Muscle layer of duodenum (tissue), 2 donors: ENCODE data around the gene RBP3.

Experiments used
- H3K27ac ChIP-seq: one replicate; pipeline ENCODE4 v1.7.0; 2013; ENCODE audit warnings: mild to moderate bottlenecking, low read length
- H3K27me3 ChIP-seq: one replicate; pipeline ENCODE4 v1.7.0; 2013; ENCODE audit warnings: low read depth, mild to moderate bottlenecking, control low read depth, low read length
- H3K36me3 ChIP-seq, 2 donors: one replicate each; pipeline ENCODE4 v1.7.0; 2013; ENCODE audit warnings: low read length in 2 of 2, control low read depth in 1 of 2, mild to moderate bottlenecking in 1 of 2; ENCODE audit not compliant: insufficient read depth in 2 of 2, control insufficient read depth in 1 of 2
- H3K4me1 ChIP-seq, 2 donors: one replicate each; pipeline ENCODE4 v1.7.0; 2013; ENCODE audit warnings: low read length in 2 of 2, mild to moderate bottlenecking in 2 of 2, control low read depth in 1 of 2, moderate library complexity in 1 of 2; ENCODE audit not compliant: insufficient read depth in 2 of 2, control insufficient read depth in 1 of 2
- H3K4me3 ChIP-seq, 2 donors: one replicate each; pipeline ENCODE4 v1.7.0; 2013; ENCODE audit warnings: low read length in 2 of 2, low read depth in 1 of 2, mild to moderate bottlenecking in 1 of 2
- H3K9me3 ChIP-seq, 2 donors: one replicate each; pipeline ENCODE4 v1.7.0; 2013; ENCODE audit warnings: low read length in 2 of 2, control low read depth in 1 of 2, mild to moderate bottlenecking in 1 of 2; ENCODE audit not compliant: control insufficient read depth in 1 of 2
- donor health status: healthy.

The RBP3 gene

DNA sequence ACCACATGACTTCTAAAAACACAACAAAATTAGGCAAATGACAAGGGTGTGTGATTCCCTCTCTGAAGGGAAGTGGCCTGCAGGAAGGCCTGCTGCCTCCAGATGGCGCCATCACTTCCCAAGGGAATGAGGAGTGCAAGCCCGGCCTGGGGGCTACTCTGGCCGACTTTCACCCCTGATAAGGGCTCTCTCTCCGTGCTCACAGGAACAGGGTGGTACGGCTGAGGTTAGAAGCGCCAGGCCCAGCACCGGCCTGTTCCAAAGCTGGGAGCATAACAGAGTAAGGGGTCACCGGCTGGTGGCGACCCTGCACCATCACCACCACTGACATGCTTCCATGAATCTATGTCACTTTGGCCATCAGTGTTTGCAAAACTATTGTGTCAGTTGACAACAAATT lies 13.1 kb downstream of the RBP3 start:
- Histone ChIP-seq H3K4me1 (no peaks in the 10 kb centered on the region), H3K36me3 (no peaks in the 10 kb centered on the region), H3K9me3 (no peaks in the 10 kb centered on the region), H3K27me3 (no peaks in the 10 kb centered on the region), H3K4me3 (no peak overlapping the region), H3K27ac (no peak overlapping the region)

DNA sequence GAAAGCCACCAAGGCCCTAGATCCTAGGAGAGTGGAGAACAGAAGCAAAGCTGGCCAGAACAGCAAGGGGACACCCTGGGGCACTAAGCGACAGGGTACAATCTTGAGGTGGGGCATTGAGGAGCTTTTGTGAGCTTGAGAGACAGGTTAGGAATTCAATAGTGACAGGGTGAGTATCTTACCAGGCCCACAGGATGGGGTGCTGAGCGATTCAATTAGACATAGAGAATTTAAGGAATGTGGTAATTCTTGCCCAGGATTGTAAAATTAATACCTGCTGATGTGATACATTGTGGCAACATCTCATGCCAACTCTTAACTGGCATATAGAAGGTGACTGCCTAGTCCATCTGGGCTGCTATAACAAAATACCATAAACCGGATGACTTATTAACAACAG lies 14.0 kb downstream of the RBP3 start:
- no peaks in the 10 kb centered on the region for H3K9me3 ChIP-seq
- H3K36me3 ChIP-seq: no peaks in the 10 kb centered on the region
- H3K27me3 ChIP-seq: no peaks in the 10 kb centered on the region
- no peak overlapping the region for H3K27ac ChIP-seq
- H3K4me1 ChIP-seq: no peaks in the 10 kb centered on the region
- no peak overlapping the region for H3K4me3 ChIP-seq

DNA sequence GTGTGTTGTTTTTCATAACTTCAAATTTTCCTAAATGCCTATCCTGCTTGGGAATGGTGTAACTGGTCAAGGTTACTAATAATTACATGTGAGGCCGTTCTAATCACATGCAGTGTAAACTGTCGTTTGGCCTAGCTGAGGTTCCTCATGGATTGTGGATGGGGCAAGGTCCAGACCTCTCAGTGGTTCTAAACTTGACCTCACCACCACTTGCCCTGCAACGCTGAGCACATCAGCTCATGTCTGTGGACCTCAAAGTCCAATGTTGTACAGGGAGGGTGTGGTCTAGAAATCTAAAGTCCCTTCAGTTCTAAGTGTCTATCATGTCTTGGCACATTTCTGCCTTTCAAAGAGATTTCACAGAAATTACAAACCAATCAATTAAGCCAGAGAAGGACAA lies 15.6 kb downstream of the RBP3 start:
- no peak overlapping the region for H3K4me3 ChIP-seq
- H3K4me1 ChIP-seq: no peaks in the 10 kb centered on the region
- H3K27ac ChIP-seq: no peak overlapping the region
- no peaks in the 10 kb centered on the region for H3K9me3 ChIP-seq
- no peaks in the 10 kb centered on the region for H3K27me3 ChIP-seq
- no peaks in the 10 kb centered on the region for H3K36me3 ChIP-seq

- no peak overlapping the region for H3K27ac ChIP-seq
- no peaks in the 10 kb centered on the region for H3K9me3 ChIP-seq
- H3K27me3 ChIP-seq: no peaks in the 10 kb centered on the region
- H3K4me3 ChIP-seq: no peak overlapping the region
- no peaks in the 10 kb centered on the region for H3K36me3 ChIP-seq
- no peaks in the 10 kb centered on the region for H3K4me1 ChIP-seq
These were observed 16.2 kb downstream of the RBP3 start for GRCh38 chr10:47364366-47364765.

DNA sequence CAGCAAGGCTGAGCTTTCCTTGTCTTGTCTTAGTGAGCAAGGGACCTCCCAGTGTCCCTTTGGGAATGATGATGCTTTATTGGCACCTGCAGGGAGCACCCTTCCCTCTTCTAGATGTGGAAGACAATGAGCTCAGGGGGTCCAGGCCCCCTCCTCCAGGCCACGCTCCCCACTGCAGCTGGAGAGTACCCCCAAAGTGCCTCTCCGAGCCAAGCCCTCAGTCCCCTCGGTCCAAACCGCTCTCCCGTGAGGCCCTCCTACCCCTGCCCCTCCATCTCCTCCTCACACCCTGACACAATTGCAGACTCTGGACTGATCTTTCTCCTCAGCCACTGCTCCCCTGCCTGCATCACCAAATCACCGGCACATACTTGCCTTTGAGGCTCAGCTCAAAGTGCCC lies 16.7 kb downstream of the RBP3 start:
- H3K27me3 ChIP-seq: no peaks in the 10 kb centered on the region
- H3K27ac ChIP-seq: no peak overlapping the region
- H3K36me3 ChIP-seq: no peaks in the 10 kb centered on the region
- no peaks in the 10 kb centered on the region for H3K4me1 ChIP-seq
- no peaks in the 10 kb centered on the region for H3K9me3 ChIP-seq
- no peak overlapping the region for H3K4me3 ChIP-seq

GRCh38 chr10:47365431-47366180 lies 17.4 kb downstream of the RBP3 start:
- Histone ChIP-seq H3K9me3 (no peaks in the 10 kb centered on the region), H3K36me3 (no peaks in the 10 kb centered on the region), H3K27ac (no peak overlapping the region), H3K4me3 (no peak overlapping the region), H3K27me3 (no peaks in the 10 kb centered on the region), H3K4me1 (no peaks in the 10 kb centered on the region)

DNA sequence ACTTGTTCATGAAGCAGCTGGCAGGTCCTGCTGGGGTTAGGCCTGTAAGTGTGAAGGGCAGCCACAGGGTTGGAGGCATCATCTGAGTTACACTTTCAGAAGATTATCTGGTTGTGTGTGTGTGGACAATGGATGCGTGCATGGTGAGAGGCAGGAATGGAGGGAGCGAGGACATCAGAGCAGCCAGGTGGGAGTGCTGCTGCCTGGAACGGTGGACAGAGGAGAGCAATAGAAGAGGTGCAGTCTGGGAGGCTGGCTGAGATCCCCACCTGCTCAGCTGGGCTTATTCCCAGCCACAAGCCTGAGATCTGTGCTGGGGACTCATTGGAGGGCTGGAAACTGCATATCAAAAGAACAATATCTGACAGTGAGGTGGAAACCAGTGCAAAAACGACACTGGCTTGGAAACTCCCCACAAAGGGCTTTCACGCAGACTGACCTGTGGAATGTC lies 18.0 kb downstream of the RBP3 start:
- H3K9me3 ChIP-seq: no peaks in the 10 kb centered on the region
- H3K27me3 ChIP-seq: no peaks in the 10 kb centered on the region
- no peak overlapping the region for H3K4me3 ChIP-seq
- no peak overlapping the region for H3K27ac ChIP-seq
- H3K4me1 ChIP-seq: no peaks in the 10 kb centered on the region
- H3K36me3 ChIP-seq: no peaks in the 10 kb centered on the region

DNA sequence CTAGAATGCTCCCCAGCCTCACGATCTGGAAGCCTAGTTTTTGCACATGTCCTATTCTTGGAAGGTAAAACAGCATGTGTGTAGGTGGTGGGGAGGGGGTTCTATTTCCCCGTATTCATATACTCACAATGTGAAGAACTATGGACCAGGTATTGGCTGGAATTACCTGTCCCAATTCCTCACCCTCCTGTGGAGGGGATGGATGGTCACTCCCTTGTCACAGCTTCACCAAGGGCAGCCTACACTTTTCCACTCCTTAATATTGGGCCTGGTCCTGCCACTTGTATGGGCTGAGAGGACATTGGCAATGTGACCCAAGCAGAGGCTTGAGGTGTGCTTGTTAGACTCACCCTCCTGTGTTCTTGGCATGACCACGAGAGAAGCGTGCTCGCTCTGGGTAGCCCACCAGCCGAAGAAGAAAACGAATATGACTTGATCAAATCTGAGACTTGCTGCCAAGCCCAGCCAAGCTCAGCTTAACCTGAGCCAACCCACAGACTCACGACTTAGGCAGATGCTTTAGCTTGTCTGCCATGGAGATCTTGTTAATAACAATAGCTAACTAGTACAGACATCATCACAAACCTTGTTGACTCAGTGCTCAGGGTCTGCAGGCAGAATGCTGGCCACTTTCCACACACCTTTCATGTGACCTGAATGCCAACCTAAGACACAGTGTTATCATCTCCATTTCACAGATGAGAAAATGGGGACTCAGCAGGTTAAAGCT lies 18.7 kb downstream of the RBP3 start:
- Histone ChIP-seq H3K36me3 (no peaks in the 10 kb centered on the region), H3K4me1 (no peaks in the 10 kb centered on the region), H3K9me3 (no peaks in the 10 kb centered on the region), H3K27ac (no peak overlapping the region), H3K4me3 (no peak overlapping the region), H3K27me3 (no peaks in the 10 kb centered on the region)

- H3K4me3 ChIP-seq: no peak overlapping the region
- no peaks in the 10 kb centered on the region for H3K4me1 ChIP-seq
- H3K9me3 ChIP-seq: no peaks in the 10 kb centered on the region
- H3K36me3 ChIP-seq: no peaks in the 10 kb centered on the region
- H3K27me3 ChIP-seq: no peaks in the 10 kb centered on the region
- no peak overlapping the region for H3K27ac ChIP-seq
These were observed 19.5 kb downstream of the RBP3 start for GRCh38 chr10:47367646-47368045.

- Histone ChIP-seq H3K9me3 (no peaks in the 10 kb centered on the region), H3K4me1 (no peaks in the 10 kb centered on the region), H3K27ac (no peak overlapping the region), H3K36me3 (no peaks in the 10 kb centered on the region), H3K27me3 (no peaks in the 10 kb centered on the region), H3K4me3 (no peak overlapping the region)
These were observed 20.4 kb downstream of the RBP3 start for GRCh38 chr10:47368431-47369180.

GRCh38 chr10:47369251-47369894 lies 21.2 kb downstream of the RBP3 start:
- Histone ChIP-seq H3K27me3 (no peaks in the 10 kb centered on the region), H3K4me1 (peaks cover 0 to 2% of the 10 kb centered on the region in 2 donors), H3K9me3 (no peaks in the 10 kb centered on the region), H3K27ac (no peak overlapping the region), H3K4me3 (no peak overlapping the region), H3K36me3 (no peaks in the 10 kb centered on the region)
